Measurements from ENCODE around the gene CHD3. TPM values are rescaled to one million over a fixed set of nuclear protein-coding genes. Genes with fewer than 3 reads are reported as not detected.
A peak's percentile ranks its signal among the peaks of the same experiment; 100 is the strongest.

Gene CHD3
- total RNA-seq, 1 donor from 2014 or later = 128 TPM

GRCh38 chr17:7846063-7846735 is 42.4 kb upstream of the CHD3 start:
- DNase-seq (ENCODE audit: extremely low spot score in 2 of 2) = no peak
- no peak overlapping the region for H3K27ac ChIP-seq
- TF ChIP-seq POLR2A (IDR thresholded peaks at IDR 0.05) (no peak), POLR2AphosphoS5 (IDR thresholded peaks at IDR 0.05; ENCODE audit: insufficient read depth in 1 of 2, low read depth in 1 of 2) (no peak)
- peaks cover 0 to 44% of the 10 kb centered on the region in 2 donors for H3K36me3 ChIP-seq
- H3K9me3 ChIP-seq = no peaks in the 10 kb centered on the region
- H3K27me3 ChIP-seq = no peaks in the 10 kb centered on the region
- no peak overlapping the region for H3K4me3 ChIP-seq
- intact Hi-C loops (cut with DNase I) = no loop called here
- peaks cover 38% of the 10 kb centered on the region for H3K4me1 ChIP-seq

DNA sequence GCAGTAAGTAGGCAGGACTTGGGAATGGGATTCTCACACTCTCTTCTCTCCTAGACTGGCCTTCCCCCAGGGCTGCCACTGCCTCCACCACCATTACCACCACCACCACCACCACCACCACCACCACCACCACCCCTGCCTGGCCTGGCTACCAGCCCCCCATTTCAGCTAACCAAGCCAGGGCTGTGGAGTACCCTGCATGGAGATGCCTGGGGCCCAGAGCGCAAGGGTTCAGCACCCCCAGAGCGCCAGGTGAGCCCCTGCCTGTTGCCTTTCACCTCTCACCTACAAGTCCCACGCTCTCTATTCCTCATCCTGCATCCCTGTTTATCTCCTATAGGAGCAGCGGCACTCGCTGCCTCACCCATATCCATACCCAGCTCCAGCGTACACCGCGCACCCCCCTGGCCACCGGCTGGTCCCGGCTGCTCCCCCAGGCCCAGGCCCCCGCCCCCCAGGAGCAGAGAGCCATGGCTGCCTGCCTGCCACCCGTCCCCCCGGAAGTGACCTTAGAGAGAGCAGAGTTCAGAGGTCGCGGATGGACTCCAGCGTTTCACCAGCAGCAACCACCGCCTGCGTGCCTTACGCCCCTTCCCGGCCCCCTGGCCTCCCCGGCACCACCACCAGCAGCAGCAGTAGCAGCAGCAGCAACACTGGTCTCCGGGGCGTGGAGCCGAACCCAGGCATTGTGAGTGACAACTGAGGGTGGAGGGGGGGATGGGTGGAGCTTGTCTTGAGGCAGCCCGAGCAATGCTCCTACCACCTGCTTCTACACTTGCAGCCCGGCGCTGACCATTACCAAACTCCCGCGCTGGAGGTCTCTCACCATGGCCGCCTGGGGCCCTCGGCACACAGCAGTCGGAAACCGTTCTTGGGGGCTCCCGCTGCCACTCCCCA is 41.6 kb upstream of the CHD3 start:
- no peak for TF ChIP-seq POLR2AphosphoS5 (IDR thresholded peaks at IDR 0.05; ENCODE audit: insufficient read depth in 1 of 2, low read depth in 1 of 2)
- TF ChIP-seq POLR2A (IDR thresholded peaks at IDR 0.05) = no peak
- TF ChIP-seq, protein P1, sequence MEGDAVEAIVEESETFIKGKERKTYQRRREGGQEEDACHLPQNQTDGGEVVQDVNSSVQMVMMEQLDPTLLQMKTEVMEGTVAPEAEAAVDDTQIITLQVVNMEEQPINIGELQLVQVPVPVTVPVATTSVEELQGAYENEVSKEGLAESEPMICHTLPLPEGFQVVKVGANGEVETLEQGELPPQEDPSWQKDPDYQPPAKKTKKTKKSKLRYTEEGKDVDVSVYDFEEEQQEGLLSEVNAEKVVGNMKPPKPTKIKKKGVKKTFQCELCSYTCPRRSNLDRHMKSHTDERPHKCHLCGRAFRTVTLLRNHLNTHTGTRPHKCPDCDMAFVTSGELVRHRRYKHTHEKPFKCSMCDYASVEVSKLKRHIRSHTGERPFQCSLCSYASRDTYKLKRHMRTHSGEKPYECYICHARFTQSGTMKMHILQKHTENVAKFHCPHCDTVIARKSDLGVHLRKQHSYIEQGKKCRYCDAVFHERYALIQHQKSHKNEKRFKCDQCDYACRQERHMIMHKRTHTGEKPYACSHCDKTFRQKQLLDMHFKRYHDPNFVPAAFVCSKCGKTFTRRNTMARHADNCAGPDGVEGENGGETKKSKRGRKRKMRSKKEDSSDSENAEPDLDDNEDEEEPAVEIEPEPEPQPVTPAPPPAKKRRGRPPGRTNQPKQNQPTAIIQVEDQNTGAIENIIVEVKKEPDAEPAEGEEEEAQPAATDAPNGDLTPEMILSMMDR (IDR thresholded peaks at IDR 0.05) = no peak
- Histone ChIP-seq H3K9me3 (no peaks in the 10 kb centered on the region), H3K4me3 (no peak overlapping the region), H3K4me1 (peaks cover 43% of the 10 kb centered on the region), H3K27me3 (no peaks in the 10 kb centered on the region), H3K27ac (no peak overlapping the region), H3K36me3 (peaks cover 0 to 44% of the 10 kb centered on the region in 2 donors)
- no peak for DNase-seq (ENCODE audit: extremely low spot score in 2 of 2)
- intact Hi-C loops (cut with DNase I) = no loop called here

- DNase-seq (ENCODE audit: extremely low spot score in 2 of 2) = no peak
- H3K4me1 ChIP-seq = peaks cover 37% of the 10 kb centered on the region
- H3K27ac ChIP-seq = no peak overlapping the region
- H3K9me3 ChIP-seq = no peaks in the 10 kb centered on the region
- H3K27me3 ChIP-seq = no peaks in the 10 kb centered on the region
- TF ChIP-seq POLR2A (IDR thresholded peaks at IDR 0.05) (no peak), POLR2AphosphoS5 (IDR thresholded peaks at IDR 0.05; ENCODE audit: insufficient read depth in 1 of 2, low read depth in 1 of 2) (no peak)
- TF ChIP-seq, protein P1 (IDR thresholded peaks at IDR 0.05) = no peak
- intact Hi-C loops (cut with DNase I) = no loop called here
- peaks cover 0 to 55% of the 10 kb centered on the region in 2 donors for H3K36me3 ChIP-seq
- no peak overlapping the region for H3K4me3 ChIP-seq
These were observed 40.4 kb upstream of the CHD3 start for GRCh38 chr17:7848131-7848579.

DNA sequence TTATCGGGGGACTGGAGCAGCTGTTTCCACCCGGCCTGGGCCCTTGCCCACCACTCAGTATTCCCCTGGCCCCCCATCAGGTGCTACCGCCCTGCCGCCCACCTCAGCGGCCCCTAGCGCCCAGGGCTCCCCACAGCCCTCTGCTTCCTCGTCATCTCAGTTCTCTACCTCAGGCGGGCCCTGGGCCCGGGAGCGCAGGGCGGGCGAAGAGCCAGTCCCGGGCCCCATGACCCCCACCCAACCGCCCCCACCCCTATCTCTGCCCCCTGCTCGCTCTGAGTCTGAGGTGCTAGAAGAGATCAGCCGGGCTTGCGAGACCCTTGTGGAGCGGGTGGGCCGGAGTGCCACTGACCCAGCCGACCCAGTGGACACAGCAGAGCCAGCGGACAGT is 39.9 kb upstream of the CHD3 start:
- DNase-seq (ENCODE audit: extremely low spot score in 2 of 2) = no peak

GRCh38 chr17:7849130-7849750 is 39.3 kb upstream of the CHD3 start:
- H3K9me3 ChIP-seq = no peaks in the 10 kb centered on the region
- TF ChIP-seq POLR2AphosphoS5 (IDR thresholded peaks at IDR 0.05; ENCODE audit: insufficient read depth in 1 of 2, low read depth in 1 of 2) (peak in 1 of 2 donors; percentile 19), POLR2A (IDR thresholded peaks at IDR 0.05) (no peak)
- TF ChIP-seq, protein P1 (IDR thresholded peaks at IDR 0.05) = no peak
- H3K27ac ChIP-seq = no peak overlapping the region
- DNase-seq (ENCODE audit: extremely low spot score in 2 of 2) = no peak
- H3K36me3 ChIP-seq = peaks cover 0 to 56% of the 10 kb centered on the region in 2 donors
- no peak overlapping the region for H3K4me3 ChIP-seq
- intact Hi-C loops (cut with DNase I) = no loop called here
- H3K4me1 ChIP-seq = peaks cover 26% of the 10 kb centered on the region
- no peaks in the 10 kb centered on the region for H3K27me3 ChIP-seq

More for the DNA sequence above, 39.9 kb upstream of the CHD3 start:
- Histone ChIP-seq H3K27me3 (no peaks in the 10 kb centered on the region), H3K27ac (no peak overlapping the region), H3K36me3 (peaks cover 0 to 56% of the 10 kb centered on the region in 2 donors), H3K4me3 (no peak overlapping the region), H3K9me3 (no peaks in the 10 kb centered on the region), H3K4me1 (peaks cover 31% of the 10 kb centered on the region)
- intact Hi-C loops (cut with DNase I) = no loop called here
- TF ChIP-seq POLR2A (IDR thresholded peaks at IDR 0.05) = no peak
- no peak for TF ChIP-seq POLR2AphosphoS5 (IDR thresholded peaks at IDR 0.05; ENCODE audit: insufficient read depth in 1 of 2, low read depth in 1 of 2)
- TF ChIP-seq, protein P1 (IDR thresholded peaks at IDR 0.05) = no peak

All from vagina (tissue), 2 donors.